Sigmoid colon (tissue), 4 donors: Measurements from ENCODE around the gene NAALAD2.

Experiments used
- CTCF ChIP-seq, 4 experiments: fragments of 450-650 bp in 3 of 4; fragments of 200-600 bp in 1 of 4; IDR thresholded peaks; one replicate each; pipeline ENCODE4 v1.5.1; 2016 to 2019; ENCODE audit warnings: antibody characterized with exemption in 4 of 4, mild to moderate bottlenecking in 3 of 4, moderate library complexity in 2 of 4
- POLR2A ChIP-seq, 2 donors: fragments of 450-650 bp; IDR thresholded peaks; one replicate each; pipeline ENCODE4 v1.6.1; 2016; ENCODE audit warnings: antibody characterized with exemption in 2 of 2, mild to moderate bottlenecking in 2 of 2, moderate library complexity in 2 of 2
- POLR2AphosphoS5 ChIP-seq, 4 donors: sonication (generic); formaldehyde crosslinking; IDR thresholded peaks; one replicate each; pipeline ENCODE4 v1.6.1; 2017; ENCODE audit warnings: antibody characterized with exemption in 4 of 4

GRCh38 chr11:90218606-90219005, 84.1 kb downstream of the NAALAD2 start:
- TF ChIP-seq CTCF (IDR thresholded peaks at IDR 0.05) (no peak), POLR2AphosphoS5 (IDR thresholded peaks at IDR 0.05) (no peak), POLR2A (IDR thresholded peaks at IDR 0.05) (no peak)
